ENCODE measurements around the gene GGA3.

- no peak for TF ChIP-seq CTCF (IDR thresholded peaks at IDR 0.05; ENCODE audit: low read depth, low read length, poor library complexity, severe bottlenecking)
- TF ChIP-seq EZH2phosphoT487 (IDR thresholded peaks at IDR 0.05; ENCODE audit: borderline replicate concordance, low read length) = no peak
Observed at GRCh38 chr17:75191584-75191983, 69.8 kb downstream of the GGA3 start.
